COLO668 (cell line): ENCODE results near the gene HBQ1.
"Not testable (repeated sequence)": the region's sequence is repeated elsewhere in the genome, so short reads cannot be mapped to it uniquely, and the experiment has no call there.

Experiments
- DNase-seq: peaks from one replicate; lab custom pipeline; 2025; ENCODE audit not compliant: unreplicated experiment; lab: John Stamatoyannopoulos, UW

Gene HBQ1

GRCh38 chr16:160242-160641 lies 20.0 kb upstream of the HBQ1 start:
- not testable (repeated sequence) for DNase-seq

DNA sequence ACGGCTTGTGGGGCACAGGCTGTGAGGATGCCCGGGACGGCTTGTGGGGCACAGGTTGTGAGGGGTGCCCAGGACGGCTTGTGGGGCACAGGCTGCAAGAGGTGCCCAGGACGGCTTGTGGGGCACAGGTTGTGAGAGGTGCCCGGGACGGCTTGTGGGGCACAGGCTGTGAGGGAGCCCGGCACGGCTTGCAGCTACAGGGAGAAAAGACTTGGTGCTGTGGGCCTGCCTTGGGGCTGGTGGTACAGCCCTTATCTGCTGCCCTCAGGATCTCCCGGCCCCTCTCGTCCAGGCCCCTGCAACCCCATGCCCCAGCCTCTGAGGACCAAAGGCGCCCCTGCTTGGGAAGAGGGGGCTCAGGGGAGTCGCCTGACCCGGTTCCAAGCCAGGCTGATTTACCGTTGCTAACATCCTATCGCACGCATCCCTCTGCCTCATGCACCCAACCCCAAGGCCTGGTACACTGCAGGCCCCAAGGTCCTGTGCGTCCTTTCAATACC lies 19.5 kb upstream of the HBQ1 start:
- no peak for DNase-seq

DNA sequence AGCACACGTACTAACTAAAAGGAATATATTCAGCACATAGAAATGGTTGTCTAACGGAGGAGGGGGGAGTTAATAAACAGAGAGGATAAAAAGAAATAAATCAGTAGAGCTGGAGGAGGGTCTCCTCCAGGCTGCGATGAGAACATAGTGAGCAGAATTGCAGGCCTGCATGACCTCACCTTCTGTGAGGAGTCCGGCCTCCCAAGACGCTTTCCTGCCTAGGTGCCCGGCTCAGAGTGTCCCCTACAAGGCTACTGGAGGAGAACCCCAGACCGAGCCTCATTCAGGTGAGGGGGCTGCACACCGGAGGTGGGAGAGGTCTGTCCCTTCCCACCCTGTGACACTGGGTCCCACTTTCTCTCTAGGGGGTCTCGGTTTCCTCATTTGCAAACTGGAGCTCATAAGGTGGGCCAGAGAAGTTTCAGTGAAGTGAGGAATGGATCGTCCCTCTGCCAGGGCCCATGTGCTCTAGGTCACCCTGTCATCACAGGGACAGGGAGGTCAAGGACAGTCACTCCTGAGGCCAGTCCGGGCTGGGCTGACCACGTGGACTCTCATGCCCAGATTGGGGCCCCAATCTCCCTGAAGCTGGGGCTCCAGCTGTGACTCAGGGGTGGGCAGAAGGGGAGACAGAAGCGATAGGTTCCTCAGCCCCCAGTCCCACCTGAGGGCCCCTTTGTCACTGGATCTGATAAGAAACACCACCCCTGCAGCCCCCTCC lies 17.8 kb upstream of the HBQ1 start:
- no peak for DNase-seq

- not testable (repeated sequence) for DNase-seq
Observed at GRCh38 chr16:163139-163538, 17.1 kb upstream of the HBQ1 start.

- not testable (repeated sequence) for DNase-seq
Observed at GRCh38 chr16:163696-164095, 16.6 kb upstream of the HBQ1 start.

DNA sequence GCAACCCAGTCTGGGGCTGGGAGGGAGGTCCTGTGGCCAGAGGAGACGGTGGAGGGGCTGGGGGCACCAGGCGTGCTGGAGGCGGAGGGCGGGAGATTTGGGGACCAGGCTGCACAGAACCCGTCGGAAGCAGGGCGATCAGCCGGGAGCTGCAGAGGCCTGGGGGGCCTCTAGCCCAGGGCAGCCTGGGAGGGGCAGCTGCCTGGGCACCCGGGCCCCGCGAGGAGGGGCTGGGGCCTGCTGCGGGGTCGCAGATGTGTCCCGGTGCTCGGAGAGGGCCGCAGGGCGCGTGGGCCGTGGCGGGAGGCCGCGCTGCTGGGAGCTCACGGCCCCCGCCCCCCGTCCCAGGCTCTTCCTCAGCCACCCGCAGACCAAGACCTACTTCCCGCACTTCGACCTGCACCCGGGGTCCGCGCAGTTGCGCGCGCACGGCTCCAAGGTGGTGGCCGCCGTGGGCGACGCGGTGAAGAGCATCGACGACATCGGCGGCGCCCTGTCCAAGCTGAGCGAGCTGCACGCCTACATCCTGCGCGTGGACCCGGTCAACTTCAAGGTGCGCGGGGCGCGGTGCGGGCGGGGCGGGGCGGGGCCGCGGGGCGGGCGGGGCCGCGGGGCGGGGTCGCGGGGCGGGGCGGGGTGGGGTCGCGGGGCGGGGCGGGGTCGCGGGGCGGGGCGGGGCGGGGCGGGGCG lies 16.0 kb upstream of the HBQ1 start:
- not testable (repeated sequence) for DNase-seq

DNA sequence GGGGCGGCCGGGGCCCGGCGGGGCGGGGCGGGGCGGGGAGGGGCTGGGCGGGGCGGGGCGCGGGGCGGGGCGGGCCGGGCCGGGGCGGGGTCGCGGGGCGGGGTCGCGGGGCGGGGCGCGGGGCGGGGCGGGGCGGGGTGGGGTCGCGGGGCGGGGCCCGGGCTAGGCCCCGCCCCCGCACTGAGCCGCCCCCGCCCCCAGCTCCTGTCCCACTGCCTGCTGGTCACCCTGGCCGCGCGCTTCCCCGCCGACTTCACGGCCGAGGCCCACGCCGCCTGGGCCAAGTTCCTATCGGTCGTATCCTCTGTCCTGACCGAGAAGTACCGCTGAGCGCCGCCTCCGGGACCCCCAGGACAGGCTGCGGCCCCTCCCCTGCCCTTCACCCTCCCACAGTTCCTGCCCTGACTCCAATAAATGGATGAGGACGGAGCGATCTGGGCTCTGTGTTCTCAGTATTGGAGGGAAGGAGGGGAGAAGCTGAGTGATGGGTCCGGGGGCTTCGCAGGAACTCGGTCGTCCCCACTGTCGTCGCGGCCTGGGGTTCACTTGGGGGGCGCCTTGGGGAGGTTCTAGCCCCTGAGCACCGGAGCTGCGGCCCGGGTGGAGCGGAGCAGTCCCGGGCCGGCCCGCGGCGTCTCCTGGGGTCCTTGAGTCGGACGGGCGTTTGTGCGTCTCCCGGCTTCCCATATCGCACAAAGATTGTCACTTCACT lies 15.3 kb upstream of the HBQ1 start:
- no peak for DNase-seq

GRCh38 chr16:165539-166374 lies 14.5 kb upstream of the HBQ1 start, which contains the start of gene HBM:
Gene HBM (plus strand): TSS chr16:165978. CDS start chr16:165998, 20 bp downstream.
- peak; percentile 32 for DNase-seq

- no peak for DNase-seq
Observed at GRCh38 chr16:166375-167121, 13.7 kb upstream of the HBQ1 start.

GRCh38 chr16:167122-167690 lies 13.1 kb upstream of the HBQ1 start:
- DNase-seq, result no peak

DNA sequence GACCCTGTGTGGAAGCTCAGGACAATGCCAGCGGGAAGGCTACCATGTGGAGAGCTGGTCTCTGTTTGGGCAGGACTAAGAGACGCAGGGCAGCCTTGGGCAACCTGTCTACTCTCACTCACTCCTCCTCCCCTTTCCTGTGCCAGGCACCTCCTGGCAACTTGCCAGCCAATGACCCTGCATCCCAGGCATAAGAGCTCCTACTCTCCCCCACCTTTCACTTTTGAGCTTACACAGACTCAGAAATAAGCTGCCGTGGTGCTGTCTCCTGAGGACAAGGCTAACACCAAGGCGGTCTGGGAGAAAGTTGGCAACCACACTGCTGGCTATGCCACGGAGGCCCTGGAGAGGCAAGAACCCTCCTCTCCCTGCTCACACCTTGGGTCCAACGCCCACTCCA lies 11.8 kb upstream of the HBQ1 start:
- DNase-seq, result peak; percentile 60

DNA sequence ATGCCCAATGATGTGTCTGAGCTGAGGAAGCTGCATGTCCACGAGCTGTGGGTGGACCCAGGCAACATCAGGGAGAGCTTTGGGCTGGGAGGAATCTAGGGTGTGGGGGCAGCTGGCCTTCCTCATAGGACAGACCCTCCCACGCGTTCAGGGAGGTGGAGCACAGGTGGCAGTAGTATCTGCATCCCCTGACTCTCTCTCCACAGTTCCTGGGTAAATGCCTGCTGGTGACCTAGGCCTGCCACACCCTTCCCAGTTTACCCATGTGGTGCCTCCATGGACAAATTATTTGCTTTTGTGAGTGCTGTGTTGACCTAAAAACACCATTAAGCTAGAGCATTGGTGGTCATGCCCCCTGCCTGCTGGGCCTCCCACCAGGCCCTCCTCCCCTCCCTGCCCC lies 11.2 kb upstream of the HBQ1 start:
- peak; percentile 31 for DNase-seq

- DNase-seq, result not testable (repeated sequence)
Observed at GRCh38 chr16:170088-170507, 10.2 kb upstream of the HBQ1 start.

DNA sequence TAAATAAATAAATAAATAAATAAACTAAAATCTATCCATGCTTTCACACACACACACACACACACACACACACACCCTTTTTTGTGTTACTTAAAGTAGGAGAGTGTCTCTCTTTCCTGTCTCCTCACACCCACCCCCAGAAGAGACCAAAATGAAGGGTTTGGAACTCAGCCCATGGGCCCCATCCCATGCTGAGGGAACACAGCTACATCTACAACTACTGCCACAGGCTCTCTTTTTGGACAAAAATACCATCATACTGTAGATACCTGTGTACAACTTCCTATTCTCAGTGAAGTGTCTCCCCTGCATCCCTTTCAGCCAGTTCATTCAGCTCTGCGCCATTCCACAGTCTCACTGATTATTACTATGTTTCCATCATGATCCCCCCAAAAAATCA lies 9.5 kb upstream of the HBQ1 start:
- DNase-seq, result no peak

GRCh38 chr16:172374-172941 lies 7.8 kb upstream of the HBQ1 start, which contains the start of gene HBA2:
Gene HBA2 (plus strand): TSS chr16:172876. CDS start chr16:172913, 37 bp downstream.
- not testable (repeated sequence) for DNase-seq

DNA sequence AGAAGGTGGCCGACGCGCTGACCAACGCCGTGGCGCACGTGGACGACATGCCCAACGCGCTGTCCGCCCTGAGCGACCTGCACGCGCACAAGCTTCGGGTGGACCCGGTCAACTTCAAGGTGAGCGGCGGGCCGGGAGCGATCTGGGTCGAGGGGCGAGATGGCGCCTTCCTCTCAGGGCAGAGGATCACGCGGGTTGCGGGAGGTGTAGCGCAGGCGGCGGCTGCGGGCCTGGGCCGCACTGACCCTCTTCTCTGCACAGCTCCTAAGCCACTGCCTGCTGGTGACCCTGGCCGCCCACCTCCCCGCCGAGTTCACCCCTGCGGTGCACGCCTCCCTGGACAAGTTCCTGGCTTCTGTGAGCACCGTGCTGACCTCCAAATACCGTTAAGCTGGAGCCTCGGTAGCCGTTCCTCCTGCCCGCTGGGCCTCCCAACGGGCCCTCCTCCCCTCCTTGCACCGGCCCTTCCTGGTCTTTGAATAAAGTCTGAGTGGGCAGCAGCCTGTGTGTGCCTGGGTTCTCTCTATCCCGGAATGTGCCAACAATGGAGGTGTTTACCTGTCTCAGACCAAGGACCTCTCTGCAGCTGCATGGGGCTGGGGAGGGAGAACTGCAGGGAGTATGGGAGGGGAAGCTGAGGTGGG lies 6.9 kb upstream of the HBQ1 start:
- not testable (repeated sequence) for DNase-seq

DNA sequence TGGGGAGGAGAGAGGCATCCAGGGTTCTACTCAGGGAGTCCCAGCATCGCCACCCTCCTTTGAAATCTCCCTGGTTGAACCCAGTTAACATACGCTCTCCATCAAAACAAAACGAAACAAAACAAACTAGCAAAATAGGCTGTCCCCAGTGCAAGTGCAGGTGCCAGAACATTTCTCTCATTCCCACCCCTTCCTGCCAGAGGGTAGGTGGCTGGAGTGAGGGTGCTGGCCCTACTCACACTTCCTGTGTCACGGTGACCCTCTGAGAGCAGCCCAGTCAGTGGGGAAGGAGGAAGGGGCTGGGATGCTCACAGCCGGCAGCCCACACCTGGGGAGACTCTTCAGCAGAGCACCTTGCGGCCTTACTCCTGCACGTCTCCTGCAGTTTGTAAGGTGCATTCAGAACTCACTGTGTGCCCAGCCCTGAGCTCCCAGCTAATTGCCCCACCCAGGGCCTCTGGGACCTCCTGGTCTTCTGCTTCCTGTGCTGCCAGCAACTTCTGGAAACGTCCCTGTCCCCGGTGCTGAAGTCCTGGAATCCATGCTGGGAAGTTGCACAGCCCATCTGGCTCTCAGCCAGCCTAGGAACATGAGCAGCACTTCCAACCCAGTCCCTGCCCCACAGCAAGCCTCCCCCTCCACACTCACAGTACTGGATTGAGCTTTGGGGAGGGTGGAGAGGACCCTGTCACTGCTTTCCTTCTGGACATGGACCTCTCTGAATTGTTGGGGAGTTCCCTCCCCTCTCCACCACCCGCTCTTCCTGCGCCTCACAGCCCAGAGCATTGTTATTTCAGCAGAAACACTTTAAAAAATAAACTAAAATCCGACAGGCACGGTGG lies 6.1 kb upstream of the HBQ1 start:
- not testable (repeated sequence) for DNase-seq
